B cell (primary cell): ENCODE results near the gene ARNT2. TPM values are rescaled to one million over a fixed set of nuclear protein-coding genes. Genes with fewer than 3 reads are reported as not detected.

Experiments
- ATAC-seq: fragments of 200-7000 bp; cut with Tn5 transposase; one replicate; pipeline ENCODE4 v1.10.0; 2021; ENCODE audit warnings: low read depth, mild to moderate bottlenecking, moderate number of reproducible peaks, moderate library complexity
- CTCF ChIA-PET: fragments of 350-600 bp; sonication (Branson Sonifier 250); formaldehyde crosslinking; loops from one replicate; lab custom pipeline; 2021; ENCODE audit warnings: antibody characterized with exemption, inconsistent platforms; lab: Charles Lee
- POLR2A ChIA-PET: fragments of 350-600 bp; sonication (Branson Sonifier 250); formaldehyde crosslinking; loops from one replicate; lab custom pipeline; 2021; ENCODE audit warnings: antibody characterized with exemption; lab: Charles Lee
- DNase-seq: peaks from one replicate; pipeline ENCODE4 v3.0.0; 2013
- H2AFZ ChIP-seq: 2 replicates; pipeline ENCODE4 v1.6.1; 2012; ENCODE audit warnings: mild to moderate bottlenecking, low read depth, low read length; ENCODE audit not compliant: insufficient read depth, poor library complexity, severe bottlenecking
- H3K27ac ChIP-seq, 2 donors: 1 replicate in 1 of 2; 2 replicates in 1 of 2; pipeline ENCODE4 v1.5.1; 2012 to 2013; ENCODE audit warnings: low read length in 2 of 2, mild to moderate bottlenecking in 2 of 2, moderate library complexity in 1 of 2
- H3K27me3 ChIP-seq, 4 experiments: fragments of 200-600 bp in 1 of 4; sonication (generic) in 1 of 4; replicated peaks in 1 of 4; 1 replicate in 2 of 4; 2 replicates in 2 of 4; pipeline versions ENCODE4 v1.6.1 to v1.7.0; 2013 to 2016; ENCODE audit warnings: low read length in 3 of 4, mild to moderate bottlenecking in 2 of 4, mixed read lengths in 1 of 4, moderate library complexity in 1 of 4; ENCODE audit not compliant: insufficient read depth in 4 of 4, control insufficient read depth in 3 of 4; ENCODE audit errors: control extremely low read depth in 1 of 4
- H3K36me3 ChIP-seq, 2 experiments: replicated peaks in 1 of 2; 1 replicate in 1 of 2; 2 replicates in 1 of 2; pipeline versions ENCODE4 v1.6.1 to v1.7.1; 2013; ENCODE audit warnings: low read length in 1 of 2; ENCODE audit not compliant: insufficient read depth in 2 of 2, control insufficient read depth in 1 of 2; ENCODE audit errors: control extremely low read depth in 1 of 2, extremely low read depth in 1 of 2
- H3K4me1 ChIP-seq, 2 donors: fragments of 200-600 bp in 1 of 2; sonication (generic) in 1 of 2; 1 replicate in 1 of 2; 2 replicates in 1 of 2; pipeline versions ENCODE4 v1.5.1 to v1.6.1; 2013 to 2017; ENCODE audit warnings: low read length in 2 of 2; ENCODE audit not compliant: control insufficient read depth in 2 of 2, insufficient read depth in 2 of 2
- H3K4me2 ChIP-seq: replicated peaks from 2 replicates; pipeline ENCODE3; 2012; ENCODE audit warnings: mild to moderate bottlenecking, low read depth, low read length; ENCODE audit not compliant: poor library complexity, severe bottlenecking
- H3K4me3 ChIP-seq, 5 experiments: fragments of 200-600 bp in 1 of 5; sonication (generic) in 1 of 5; 1 replicate in 3 of 5; 2 replicates in 2 of 5; pipeline versions ENCODE4 v1.5.1 to v1.7.0; 2011 to 2016; ENCODE audit warnings: low read length in 4 of 5, mild to moderate bottlenecking in 4 of 5, low read depth in 2 of 5, control low read depth in 1 of 5, moderate library complexity in 1 of 5; ENCODE audit not compliant: insufficient read depth in 1 of 5; ENCODE audit errors: control extremely low read depth in 1 of 5, extremely low read depth in 1 of 5
- H3K79me2 ChIP-seq: fragments of 200-600 bp; sonication (generic); one replicate; pipeline ENCODE4 v1.6.0; 2016; ENCODE audit warnings: low read length; ENCODE audit not compliant: control insufficient read depth, insufficient read depth
- H3K9ac ChIP-seq: fragments of 200-600 bp; sonication (generic); 2 replicates; pipeline ENCODE4 v1.6.1; 2017; ENCODE audit warnings: mild to moderate bottlenecking, low read length, moderate library complexity
- H3K9me3 ChIP-seq, 3 donors: one replicate each; pipeline versions ENCODE4 v1.6.1 to v1.7.1; 2013; ENCODE audit warnings: low read length in 2 of 3; ENCODE audit not compliant: control insufficient read depth in 2 of 3, insufficient read depth in 1 of 3; ENCODE audit errors: control extremely low read depth in 1 of 3
- H4K20me1 ChIP-seq: 2 replicates; pipeline ENCODE4 v1.6.0; 2012; ENCODE audit warnings: mild to moderate bottlenecking, low read length; ENCODE audit not compliant: insufficient read depth, control insufficient read depth, poor library complexity, severe bottlenecking
- H3K27ac Mint-ChIP-seq: one replicate; pipeline ENCODE4 v1.8.0; 2021; ENCODE audit warnings: mixed read lengths
- H3K27me3 Mint-ChIP-seq: one replicate; pipeline ENCODE4 v1.8.0; 2021; ENCODE audit warnings: mixed read lengths
- H3K4me1 Mint-ChIP-seq: one replicate; pipeline ENCODE4 v1.8.0; 2021; ENCODE audit warnings: mixed read lengths
- H3K4me3 Mint-ChIP-seq: one replicate; pipeline ENCODE4 v1.8.0; 2021; ENCODE audit warnings: mixed read lengths
- H3K9me3 Mint-ChIP-seq: one replicate; pipeline ENCODE4 v1.8.0; 2022; ENCODE audit warnings: mixed read lengths; ENCODE audit not compliant: insufficient read depth
- CTCF ChIP-seq: fragments of 200-600 bp; IDR thresholded peaks from one replicate; pipeline ENCODE4 v1.8.0; 2022; ENCODE audit warnings: antibody characterized with exemption, mild to moderate bottlenecking
- EZH2 ChIP-seq: IDR thresholded peaks from 2 replicates; pipeline ENCODE4 v1.6.1; 2012; ENCODE audit warnings: borderline replicate concordance, low read depth, mild to moderate bottlenecking, moderate library complexity, low read length; ENCODE audit not compliant: insufficient read depth, poor library complexity, severe bottlenecking
- WGBS: methylation state at CpG from one replicate; pipeline ENCODE4 v1.1.5; 2013; ENCODE audit warnings: missing lambda C conversion rate; ENCODE audit not compliant: insufficient coverage; 5-methylcytosine and 5-hydroxymethylcytosine counted together
- intact Hi-C: fragments of 100-400 bp; cut with micrococcal nuclease; formaldehyde crosslinking; loops from one replicate; pipeline ENCODE4 v1.10.0; 2022
- polyA plus RNA-seq: library from polyadenylated mRNA; depleted of rRNA; stranded (reverse); fragments of >200 nt; gene quantifications from 2 replicates; pipeline ENCODE4 v1.2.3, GENCODE V29; 2012
- total RNA-seq, 2 donors: library from RNA; stranded (reverse); fragments of 120-200 nt in 1 of 2; gene quantifications; 1 replicate in 1 of 2; 2 replicates in 1 of 2; pipeline versions ENCODE4 v1.2.3 to v1.2.4, GENCODE V29; 2013 to 2022

The ARNT2 gene
- total and polyA plus RNA-seq, 2 donors (not counting 1 experiment from before 2014, with no cell fraction given): not detected

DNA sequence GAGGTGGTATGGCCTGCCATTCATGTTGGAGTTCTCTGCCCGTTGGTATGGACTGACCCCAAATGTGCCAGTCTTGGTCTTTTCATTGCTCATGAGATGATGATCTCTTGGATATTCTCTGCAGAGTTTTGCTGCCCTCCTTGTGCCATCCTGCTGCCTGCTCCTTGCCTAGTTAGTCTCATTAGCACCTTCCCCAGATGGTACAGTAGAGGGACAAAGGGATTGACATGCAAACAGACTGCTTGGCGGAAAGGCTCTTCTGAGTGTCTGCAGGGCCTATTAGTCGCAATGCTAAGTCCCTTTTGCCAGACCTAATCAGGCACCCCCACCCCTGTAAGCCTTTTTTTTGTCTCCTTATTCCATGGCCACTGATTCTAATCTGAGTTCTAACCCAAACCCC is 90.6 kb downstream of the ARNT2 start:
- H3K27me3 ChIP-seq: peaks cover 0 to 3% (median 0%) of the 10 kb centered on the region in 4 experiments
- no peak overlapping the region for H3K4me3 ChIP-seq
- no peaks in the 10 kb centered on the region for H4K20me1 ChIP-seq
- H3K27ac Mint-ChIP-seq: no peak overlapping the region
- intact Hi-C loops: no loop called here
- ChIA-PET CTCF (no interaction called here), POLR2A (no interaction called here)
- 89% methylated on average over 3 of the region's 3 CpGs for whole genome bisulfite sequencing
- H3K4me2 ChIP-seq: no peak overlapping the region
- no peaks in the 10 kb centered on the region for H3K9me3 Mint-ChIP-seq
- H3K9ac ChIP-seq: no peak overlapping the region
- H3K36me3 ChIP-seq: no peaks in the 10 kb centered on the region
- H3K4me1 ChIP-seq: no peaks in the 10 kb centered on the region
- H3K79me2 ChIP-seq: no peaks in the 10 kb centered on the region
- TF ChIP-seq CTCF (no peak), EZH2 (no peak)
- H2AFZ ChIP-seq: no peak overlapping the region
- peaks cover 6% of the 10 kb centered on the region for H3K27me3 Mint-ChIP-seq
- H3K4me1 Mint-ChIP-seq: peaks cover 6% of the 10 kb centered on the region
- H3K9me3 ChIP-seq: no peaks in the 10 kb centered on the region
- no peak overlapping the region for H3K27ac ChIP-seq
- DNase-seq (no peak), ATAC-seq (no peak)
- H3K4me3 Mint-ChIP-seq: no peak overlapping the region

- peaks cover 6% of the 10 kb centered on the region for H3K4me1 Mint-ChIP-seq
- no peak for ATAC-seq
- intact Hi-C loops: no loop called here
- DNase-seq: no peak
- TF ChIP-seq EZH2: no peak
- TF ChIP-seq CTCF: no peak
- H3K4me3 ChIP-seq: no peak overlapping the region
- CTCF ChIA-PET: no interaction called here
- no peak overlapping the region for H3K27ac ChIP-seq
- no peaks in the 10 kb centered on the region for H3K36me3 ChIP-seq
- no peak overlapping the region for H3K9ac ChIP-seq
- no peaks in the 10 kb centered on the region for H3K79me2 ChIP-seq
- H2AFZ ChIP-seq: no peak overlapping the region
- POLR2A ChIA-PET: no interaction called here
- no peaks in the 10 kb centered on the region for H3K4me1 ChIP-seq
- H3K27ac Mint-ChIP-seq: no peak overlapping the region
- no peaks in the 10 kb centered on the region for H3K9me3 Mint-ChIP-seq
- peaks cover 6% of the 10 kb centered on the region for H3K27me3 Mint-ChIP-seq
- H3K4me3 Mint-ChIP-seq: no peak overlapping the region
- peaks cover 0 to 3% (median 0%) of the 10 kb centered on the region in 4 experiments for H3K27me3 ChIP-seq
- no peaks in the 10 kb centered on the region for H4K20me1 ChIP-seq
- H3K9me3 ChIP-seq: no peaks in the 10 kb centered on the region
- no peak overlapping the region for H3K4me2 ChIP-seq
- WGBS: no CpG with 5 or more reads among the region's 2 CpGs
These were observed 91.3 kb downstream of the ARNT2 start for GRCh38 chr15:80495401-80495942.
